Astrocyte (in vitro differentiated cells and primary cell): ENCODE data around the gene ZNF462. TPM values are rescaled to one million over a fixed set of nuclear protein-coding genes. Genes with fewer than 3 reads are reported as not detected.
A peak's percentile ranks its signal among the peaks of the same experiment; 100 is the strongest.

Experiments used
- DNase-seq: peaks from one replicate; pipeline ENCODE4 v3.0.0-alpha.2; 2010; ENCODE audit warnings: low read depth
- FAIRE-seq: peaks from 2 replicates; lab custom pipeline; 2011; peaks lifted over from hg19 to GRCh38; lab: Jason Lieb, UNC
- H2AFZ ChIP-seq: 2 replicates; pipeline ENCODE4 v1.6.0; 2012; ENCODE audit warnings: low read depth, low read length, inconsistent platforms
- H3K27ac ChIP-seq: 2 replicates; pipeline ENCODE4 v1.5.1; 2011; ENCODE audit warnings: low read depth, low read length, inconsistent platforms
- H3K27me3 ChIP-seq: 2 replicates; pipeline ENCODE4 v1.6.0; 2011; ENCODE audit warnings: low read length, inconsistent platforms; ENCODE audit not compliant: insufficient read depth
- H3K36me3 ChIP-seq: 2 replicates; pipeline ENCODE4 v1.5.1; 2011; ENCODE audit warnings: low read length, inconsistent platforms; ENCODE audit not compliant: insufficient read depth
- H3K4me1 ChIP-seq: 2 replicates; pipeline ENCODE4 v1.5.1; 2011; ENCODE audit warnings: low read length, inconsistent platforms; ENCODE audit not compliant: insufficient read depth
- H3K4me2 ChIP-seq: 2 replicates; pipeline ENCODE4 v1.6.0; 2012; ENCODE audit warnings: low read length, inconsistent platforms
- H3K4me3 ChIP-seq: 2 replicates; pipeline ENCODE4 v1.5.1; 2011; ENCODE audit warnings: low read depth, mild to moderate bottlenecking, low read length, inconsistent platforms; ENCODE audit not compliant: insufficient read depth
- H3K79me2 ChIP-seq: 2 replicates; pipeline ENCODE4 v1.6.0; 2012; ENCODE audit warnings: mild to moderate bottlenecking, low read length, inconsistent platforms; ENCODE audit not compliant: insufficient read depth
- H3K9ac ChIP-seq: 2 replicates; pipeline ENCODE4 v1.6.0; 2012; ENCODE audit warnings: mild to moderate bottlenecking, low read length, inconsistent platforms
- H3K9me3 ChIP-seq: 2 replicates; pipeline ENCODE4 v1.5.1; 2012; ENCODE audit warnings: low read depth, mild to moderate bottlenecking, low read length, inconsistent platforms; ENCODE audit not compliant: insufficient read depth
- H4K20me1 ChIP-seq: 2 replicates; pipeline ENCODE4 v1.6.0; 2012; ENCODE audit warnings: low read length, inconsistent platforms; ENCODE audit not compliant: insufficient read depth
- H3K27ac Mint-ChIP-seq: one replicate; pipeline ENCODE4 v1.8.0; 2021; ENCODE audit warnings: mild to moderate bottlenecking, mixed read lengths; ENCODE audit not compliant: unreplicated experiment
- H3K27me3 Mint-ChIP-seq: one replicate; pipeline ENCODE4 v1.8.0; 2021; ENCODE audit warnings: low read depth, mixed read lengths; ENCODE audit not compliant: unreplicated experiment
- H3K36me3 Mint-ChIP-seq: one replicate; pipeline ENCODE4 v1.8.0; 2021; ENCODE audit warnings: low read depth, mixed read lengths; ENCODE audit not compliant: unreplicated experiment
- H3K4me1 Mint-ChIP-seq: one replicate; pipeline ENCODE4 v1.8.0; 2021; ENCODE audit warnings: low read depth, mixed read lengths; ENCODE audit not compliant: unreplicated experiment
- H3K4me3 Mint-ChIP-seq: one replicate; pipeline ENCODE4 v1.8.0; 2021; ENCODE audit warnings: mild to moderate bottlenecking, moderate library complexity, mixed read lengths; ENCODE audit not compliant: unreplicated experiment
- H3K9me3 Mint-ChIP-seq: one replicate; pipeline ENCODE4 v1.8.0; 2021; ENCODE audit warnings: mild to moderate bottlenecking, mixed read lengths; ENCODE audit not compliant: unreplicated experiment
- EZH2 ChIP-seq: IDR thresholded peaks from 2 replicates; pipeline ENCODE4 v1.6.1; 2012; ENCODE audit warnings: mild to moderate bottlenecking, low read length, inconsistent platforms; ENCODE audit not compliant: insufficient read depth
- total RNA-seq: library from RNA; stranded (reverse); gene quantifications from 2 replicates; pipeline ENCODE4 v1.2.1, GENCODE V29; 2021
- TF ChIP-seq, protein P1 (sequence below): IDR thresholded peaks from 2 replicates; pipeline ENCODE4 v1.5.1; 2011; ENCODE audit warnings: low read depth, mild to moderate bottlenecking, inconsistent platforms, low read length, moderate library complexity; ENCODE audit not compliant: insufficient read depth

Gene ZNF462
- total RNA-seq, 1 donor from 2014 or later: 126 TPM

DNA sequence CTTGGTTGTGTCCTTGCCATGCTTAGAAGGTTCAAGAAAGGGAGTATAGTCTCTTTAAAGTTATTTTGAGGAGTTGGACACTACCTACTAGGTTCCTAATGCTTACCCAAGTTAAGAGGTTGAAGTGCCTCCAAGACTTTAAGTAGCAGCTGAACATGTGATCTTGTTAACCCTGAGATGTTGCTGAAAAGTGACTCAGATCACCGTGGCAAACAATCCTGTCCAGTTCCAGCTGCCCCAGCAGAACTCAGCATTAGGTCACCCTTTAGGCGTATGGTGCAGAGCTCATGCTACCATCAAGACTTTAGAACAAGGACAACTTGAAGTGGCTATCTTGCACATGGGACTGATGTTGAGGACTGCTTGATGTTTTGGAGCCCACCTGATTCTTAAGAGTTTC, 22.5 kb downstream of the ZNF462 start:
- Histone ChIP-seq H3K27ac (no peak overlapping the region), H3K9me3 (no peaks in the 10 kb centered on the region), H3K36me3 (no peaks in the 10 kb centered on the region), H4K20me1 (peaks cover 42% of the 10 kb centered on the region), H3K9ac (no peak overlapping the region), H3K4me1 (peaks cover 11% of the 10 kb centered on the region), H3K79me2 (peaks cover 93% of the 10 kb centered on the region), H3K4me3 (no peak overlapping the region), H3K27me3 (no peaks in the 10 kb centered on the region), H3K4me2 (peak overlapping the region; percentile 0), H2AFZ (no peak overlapping the region)
- DNase-seq: peak; percentile 75
- H3K27me3 Mint-ChIP-seq: no peaks in the 10 kb centered on the region
- peaks cover 4% of the 10 kb centered on the region for H3K9me3 Mint-ChIP-seq
- peaks cover 21% of the 10 kb centered on the region for H3K36me3 Mint-ChIP-seq
- peak; percentile 68 for FAIRE-seq
- H3K4me1 Mint-ChIP-seq: peaks cover 74% of the 10 kb centered on the region
- TF ChIP-seq, protein P1, sequence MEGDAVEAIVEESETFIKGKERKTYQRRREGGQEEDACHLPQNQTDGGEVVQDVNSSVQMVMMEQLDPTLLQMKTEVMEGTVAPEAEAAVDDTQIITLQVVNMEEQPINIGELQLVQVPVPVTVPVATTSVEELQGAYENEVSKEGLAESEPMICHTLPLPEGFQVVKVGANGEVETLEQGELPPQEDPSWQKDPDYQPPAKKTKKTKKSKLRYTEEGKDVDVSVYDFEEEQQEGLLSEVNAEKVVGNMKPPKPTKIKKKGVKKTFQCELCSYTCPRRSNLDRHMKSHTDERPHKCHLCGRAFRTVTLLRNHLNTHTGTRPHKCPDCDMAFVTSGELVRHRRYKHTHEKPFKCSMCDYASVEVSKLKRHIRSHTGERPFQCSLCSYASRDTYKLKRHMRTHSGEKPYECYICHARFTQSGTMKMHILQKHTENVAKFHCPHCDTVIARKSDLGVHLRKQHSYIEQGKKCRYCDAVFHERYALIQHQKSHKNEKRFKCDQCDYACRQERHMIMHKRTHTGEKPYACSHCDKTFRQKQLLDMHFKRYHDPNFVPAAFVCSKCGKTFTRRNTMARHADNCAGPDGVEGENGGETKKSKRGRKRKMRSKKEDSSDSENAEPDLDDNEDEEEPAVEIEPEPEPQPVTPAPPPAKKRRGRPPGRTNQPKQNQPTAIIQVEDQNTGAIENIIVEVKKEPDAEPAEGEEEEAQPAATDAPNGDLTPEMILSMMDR: no peak
- TF ChIP-seq EZH2: no peak
- no peak overlapping the region for H3K4me3 Mint-ChIP-seq
- peak overlapping the region; percentile 62 for H3K27ac Mint-ChIP-seq

DNA sequence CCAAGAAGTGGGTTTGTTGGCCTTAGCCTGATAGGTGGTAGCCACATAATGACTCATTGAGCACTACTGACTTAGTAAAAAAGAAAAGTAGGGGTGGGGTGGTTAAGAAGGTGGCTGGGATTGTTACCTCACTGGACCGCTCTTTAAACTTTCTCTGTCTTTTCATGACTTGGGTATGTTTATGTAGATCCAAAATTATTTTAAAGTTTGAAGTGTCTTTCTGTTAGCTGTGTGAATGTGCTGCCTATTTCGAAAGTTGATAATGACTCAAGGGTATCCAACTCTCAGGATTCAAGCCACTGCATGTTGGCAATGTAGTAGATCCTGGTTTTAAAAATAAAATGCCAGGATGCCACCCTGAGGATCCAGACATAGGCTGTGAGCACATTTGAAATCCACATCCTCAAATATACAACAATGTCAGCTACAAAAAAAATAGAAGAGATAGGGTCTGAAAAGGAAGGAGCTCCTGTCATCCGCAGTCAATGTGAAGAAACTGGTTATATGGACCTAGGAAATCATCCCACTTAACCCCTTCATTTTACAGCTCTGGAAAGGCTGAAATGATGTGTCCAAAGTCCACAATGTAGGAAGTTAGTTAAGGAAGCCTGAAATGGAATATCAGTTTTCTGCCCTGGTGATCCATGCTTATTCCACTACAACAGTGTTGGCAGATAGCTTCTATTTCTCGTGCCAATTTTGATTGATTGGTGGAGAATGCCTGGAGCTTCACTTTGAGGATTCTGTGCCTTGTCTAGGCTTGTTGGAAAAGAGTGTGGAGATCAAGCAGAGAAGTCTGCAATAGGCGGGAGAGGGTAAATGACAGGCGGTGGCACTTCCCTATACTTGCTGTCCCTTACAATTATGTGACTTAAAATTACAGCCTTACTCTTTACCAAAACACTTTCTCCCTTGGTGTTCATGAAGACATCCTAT, 23.4 kb downstream of the ZNF462 start:
- Histone ChIP-seq H2AFZ (no peak overlapping the region), H3K9me3 (no peaks in the 10 kb centered on the region), H3K27ac (no peak overlapping the region), H3K4me1 (peaks cover 11% of the 10 kb centered on the region), H3K79me2 (peaks cover 92% of the 10 kb centered on the region), H3K4me2 (no peak overlapping the region), H3K36me3 (no peaks in the 10 kb centered on the region), H3K9ac (no peak overlapping the region), H3K27me3 (no peaks in the 10 kb centered on the region), H3K4me3 (no peak overlapping the region), H4K20me1 (peaks cover 34% of the 10 kb centered on the region)
- H3K4me3 Mint-ChIP-seq: no peak overlapping the region
- TF ChIP-seq, protein P1: no peak
- no peak for TF ChIP-seq EZH2
- H3K36me3 Mint-ChIP-seq: peaks cover 18% of the 10 kb centered on the region
- peaks cover 4% of the 10 kb centered on the region for H3K9me3 Mint-ChIP-seq
- H3K4me1 Mint-ChIP-seq: peaks cover 73% of the 10 kb centered on the region
- DNase-seq (no peak), FAIRE-seq (peak; percentile 32)
- H3K27me3 Mint-ChIP-seq: no peaks in the 10 kb centered on the region
- peak overlapping the region; percentile 62 for H3K27ac Mint-ChIP-seq

DNA sequence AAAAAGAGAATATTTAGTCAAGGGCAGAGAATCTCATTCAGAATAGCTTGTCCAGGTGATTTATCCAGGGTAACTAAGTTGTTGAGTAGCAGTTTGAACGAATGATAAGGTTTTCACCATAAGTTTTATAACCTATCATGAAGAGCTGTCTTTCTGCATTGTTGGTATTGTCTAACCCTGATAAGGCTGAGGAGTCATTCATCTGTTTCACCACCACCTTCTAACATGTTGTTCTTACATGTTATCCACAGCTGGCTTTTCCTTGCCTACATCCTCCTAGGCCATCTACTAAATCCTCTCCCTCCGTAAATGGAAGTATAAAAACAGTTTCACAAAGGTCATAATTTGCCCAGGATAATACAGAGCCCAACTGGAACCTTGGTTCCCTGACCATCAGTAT, 24.1 kb downstream of the ZNF462 start:
- peaks cover 30% of the 10 kb centered on the region for H4K20me1 ChIP-seq
- H3K4me1 Mint-ChIP-seq: peaks cover 76% of the 10 kb centered on the region
- H3K27ac Mint-ChIP-seq: peak overlapping the region; percentile 43
- H3K27me3 Mint-ChIP-seq: no peaks in the 10 kb centered on the region
- TF ChIP-seq EZH2: no peak
- TF ChIP-seq, protein P1: no peak
- peaks cover 16% of the 10 kb centered on the region for H3K36me3 Mint-ChIP-seq
- H3K4me3 Mint-ChIP-seq: no peak overlapping the region
- H3K36me3 ChIP-seq: no peaks in the 10 kb centered on the region
- no peak overlapping the region for H3K9ac ChIP-seq
- no peak overlapping the region for H3K4me3 ChIP-seq
- H3K27ac ChIP-seq: no peak overlapping the region
- no peak overlapping the region for H2AFZ ChIP-seq
- no peak for DNase-seq
- H3K4me2 ChIP-seq: no peak overlapping the region
- FAIRE-seq: no peak
- no peaks in the 10 kb centered on the region for H3K9me3 ChIP-seq
- peaks cover 4% of the 10 kb centered on the region for H3K9me3 Mint-ChIP-seq
- H3K79me2 ChIP-seq: peaks cover 91% of the 10 kb centered on the region
- no peaks in the 10 kb centered on the region for H3K27me3 ChIP-seq
- peaks cover 13% of the 10 kb centered on the region for H3K4me1 ChIP-seq
